ENCODE measurements around the gene GPR107. TPM values are rescaled to one million over a fixed set of nuclear protein-coding genes. Genes with fewer than 3 reads are reported as not detected.
A peak's percentile ranks its signal among the peaks of the same experiment; 100 is the strongest.

Gene GPR107
- total RNA-seq, 1 donor from 2014 or later = 43.8 TPM

GRCh38 chr9:130114741-130115140, 61.0 kb downstream of the GPR107 start:
- Mint-ChIP-seq H3K4me3 (no peak overlapping the region), H3K9me3 (no peaks in the 10 kb centered on the region), H3K36me3 (ENCODE audit: low read depth) (peaks cover 3% of the 10 kb centered on the region), H3K27me3 (ENCODE audit: low read depth) (no peaks in the 10 kb centered on the region), H3K4me1 (peaks cover 19% of the 10 kb centered on the region), H3K27ac (ENCODE audit: unreplicated experiment) (no peak overlapping the region)
- TF ChIP-seq CTCF (conservative IDR thresholded peaks at IDR 0.05) = no peak
- DNase-seq (ENCODE audit: low read depth, low spot score) = no peak

GRCh38 chr9:130116346-130116745, 62.6 kb downstream of the GPR107 start:
- H3K27me3 Mint-ChIP-seq (ENCODE audit: low read depth) = no peaks in the 10 kb centered on the region
- H3K36me3 Mint-ChIP-seq (ENCODE audit: low read depth) = peaks cover 3% of the 10 kb centered on the region
- no peak for TF ChIP-seq CTCF (conservative IDR thresholded peaks at IDR 0.05)
- no peaks in the 10 kb centered on the region for H3K9me3 Mint-ChIP-seq
- H3K4me1 Mint-ChIP-seq = peaks cover 26% of the 10 kb centered on the region
- no peak for DNase-seq (ENCODE audit: low read depth, low spot score)
- no peak overlapping the region for H3K4me3 Mint-ChIP-seq
- H3K27ac Mint-ChIP-seq (ENCODE audit: unreplicated experiment) = no peak overlapping the region

- no peak for DNase-seq (ENCODE audit: low read depth, low spot score)
- H3K27ac Mint-ChIP-seq (ENCODE audit: unreplicated experiment) = peak overlapping the region; percentile 75
- peaks cover 33% of the 10 kb centered on the region for H3K4me1 Mint-ChIP-seq
- H3K27me3 Mint-ChIP-seq (ENCODE audit: low read depth) = no peaks in the 10 kb centered on the region
- H3K9me3 Mint-ChIP-seq = no peaks in the 10 kb centered on the region
- H3K36me3 Mint-ChIP-seq (ENCODE audit: low read depth) = peaks cover 6% of the 10 kb centered on the region
- no peak for TF ChIP-seq CTCF (conservative IDR thresholded peaks at IDR 0.05)
- H3K4me3 Mint-ChIP-seq = no peak overlapping the region
These were observed 63.7 kb downstream of the GPR107 start for GRCh38 chr9:130117376-130117775.

- H3K27me3 Mint-ChIP-seq (ENCODE audit: low read depth) = no peaks in the 10 kb centered on the region
- no peaks in the 10 kb centered on the region for H3K9me3 Mint-ChIP-seq
- H3K27ac Mint-ChIP-seq (ENCODE audit: unreplicated experiment) = peak overlapping the region; percentile 75
- TF ChIP-seq CTCF (conservative IDR thresholded peaks at IDR 0.05) = no peak
- no peak overlapping the region for H3K4me3 Mint-ChIP-seq
- H3K36me3 Mint-ChIP-seq (ENCODE audit: low read depth) = peaks cover 7% of the 10 kb centered on the region
- DNase-seq (ENCODE audit: low read depth, low spot score) = no peak
- H3K4me1 Mint-ChIP-seq = peaks cover 35% of the 10 kb centered on the region
These were observed 64.3 kb downstream of the GPR107 start for GRCh38 chr9:130117816-130118632.

GRCh38 chr9:130118841-130119518, 65.3 kb downstream of the GPR107 start:
- H3K27ac Mint-ChIP-seq (ENCODE audit: unreplicated experiment) = peak overlapping the region; percentile 96
- no peak for DNase-seq (ENCODE audit: low read depth, low spot score)
- H3K9me3 Mint-ChIP-seq = no peaks in the 10 kb centered on the region
- H3K27me3 Mint-ChIP-seq (ENCODE audit: low read depth) = no peaks in the 10 kb centered on the region
- H3K4me1 Mint-ChIP-seq = peaks cover 35% of the 10 kb centered on the region
- peaks cover 7% of the 10 kb centered on the region for H3K36me3 Mint-ChIP-seq (ENCODE audit: low read depth)
- H3K4me3 Mint-ChIP-seq = no peak overlapping the region
- TF ChIP-seq CTCF (conservative IDR thresholded peaks at IDR 0.05) = no peak
